CD4-positive, alpha-beta T cell treated with Interferon alpha-2 for 1 hour (primary cell): Measurements from ENCODE around the gene EXOC1L.

Source experiments
- DNase-seq, 2 donors: peaks; one replicate each; pipeline ENCODE4 v3.0.0-alpha.2; 2020 to 2022

Gene EXOC1L

DNA sequence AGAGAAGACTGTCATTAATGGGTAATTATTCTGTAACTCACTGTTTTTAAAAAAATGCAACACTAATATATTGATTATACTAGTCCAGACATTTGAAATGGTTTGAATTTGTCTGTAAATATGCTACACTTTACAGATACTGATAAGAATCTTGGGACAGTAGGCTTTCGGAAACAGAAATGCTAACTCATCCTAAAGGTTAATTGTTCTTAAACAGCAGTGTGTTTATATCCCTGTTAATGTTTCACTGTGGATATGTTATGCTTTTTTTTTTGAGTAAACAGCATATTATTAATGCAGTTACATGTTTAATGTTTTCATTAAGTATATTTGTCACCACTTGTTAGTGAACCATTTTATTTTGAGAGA, 65.2 kb downstream of the EXOC1L start:
- no peak for DNase-seq
